ENCODE results near the gene DOLK.

DOLK gene

DNA sequence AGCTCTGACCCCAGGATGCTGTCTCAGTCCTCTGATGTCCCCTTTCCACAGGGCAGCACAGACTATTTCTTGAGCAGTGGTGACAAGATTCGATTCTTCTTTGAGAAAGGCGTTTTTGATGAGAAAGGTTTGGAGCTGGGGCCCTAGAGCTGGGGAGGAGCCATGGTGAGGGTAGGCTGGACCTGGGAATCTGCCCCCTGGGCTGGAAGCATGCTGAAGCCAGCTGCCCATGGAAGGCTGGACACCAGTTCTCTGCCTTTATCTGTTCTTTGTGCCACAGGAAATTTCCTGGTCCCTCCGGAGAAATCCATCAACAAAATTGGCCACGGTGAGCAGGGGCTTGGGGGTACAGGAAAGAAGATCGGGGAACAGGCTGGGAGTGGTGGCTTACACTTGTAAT lies 13.7 kb downstream of the DOLK start:
- DNase-seq (ENCODE audit: low read depth, low spot score): no peak

DNA sequence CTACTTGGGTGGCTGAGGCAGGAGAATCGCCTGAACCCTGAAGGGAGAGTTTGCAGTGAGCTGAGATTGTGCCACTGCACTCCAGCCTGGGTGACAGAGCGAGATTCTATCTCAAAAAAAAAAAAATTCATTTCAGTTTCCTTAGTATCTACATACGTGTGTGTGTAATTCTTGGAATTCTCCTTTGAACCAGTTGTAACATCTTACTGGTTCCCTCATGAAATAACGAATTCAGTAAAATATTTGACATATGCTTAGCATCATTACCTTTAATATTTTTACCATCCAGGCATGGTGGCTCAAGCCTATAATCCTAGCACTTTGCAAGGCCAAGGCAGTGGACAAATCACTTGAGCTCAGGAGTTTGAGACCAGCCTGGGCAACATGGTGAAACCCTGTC lies 17.8 kb downstream of the DOLK start:
- DNase-seq (ENCODE audit: low read depth, low spot score): no peak

DNA sequence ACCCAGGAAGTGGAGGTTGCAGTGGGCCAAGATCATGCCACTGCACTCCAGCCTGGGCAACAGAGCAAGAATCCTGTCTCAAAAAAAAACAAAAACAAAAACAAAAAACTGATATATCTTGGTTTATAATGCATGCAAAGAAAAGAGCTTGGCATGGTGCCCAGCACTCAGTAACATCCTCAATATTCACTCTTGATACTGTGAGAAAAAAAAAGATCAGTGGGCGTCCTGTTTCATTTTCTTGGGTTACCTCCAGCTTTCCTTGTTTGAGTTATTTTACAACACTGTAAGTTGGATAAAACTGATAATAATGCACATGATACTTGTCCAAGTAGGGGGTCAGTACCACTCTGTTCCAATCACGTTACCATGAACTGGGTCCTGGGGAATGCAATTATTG lies 18.8 kb downstream of the DOLK start:
- no peak for DNase-seq (ENCODE audit: low read depth, low spot score)

DNA sequence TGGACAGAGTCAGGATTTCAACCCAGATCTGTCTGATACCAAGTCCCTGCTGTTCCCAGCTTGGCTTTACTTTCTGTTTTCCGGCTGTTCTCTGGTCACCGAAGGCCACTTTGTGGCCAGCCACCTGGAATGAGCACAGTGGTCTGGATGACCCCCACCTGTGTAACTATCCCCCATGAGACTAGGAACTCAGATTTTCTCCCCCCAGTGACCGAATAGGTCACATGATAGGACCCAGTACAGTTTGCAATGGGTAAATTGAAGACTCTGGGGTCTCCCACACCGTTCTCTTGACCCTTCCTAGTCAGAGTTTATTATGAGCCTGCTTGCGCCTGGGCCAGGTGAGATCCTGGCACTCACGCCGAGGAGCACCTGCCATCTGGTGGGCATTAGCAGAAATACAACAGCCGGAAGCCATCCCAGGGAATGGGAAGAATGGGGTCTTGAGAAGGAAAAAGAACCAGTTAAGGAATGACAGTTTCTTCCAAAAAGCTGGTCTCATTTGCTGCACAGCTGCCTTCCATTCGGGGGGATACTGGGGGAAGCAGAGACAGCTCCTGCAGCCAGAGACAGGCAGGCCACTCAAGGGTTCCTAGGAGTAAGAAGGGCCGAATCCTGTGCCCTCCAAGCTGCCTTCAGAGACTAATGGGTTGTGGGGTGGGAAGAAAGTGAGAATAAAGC lies 19.5 kb downstream of the DOLK start:
- DNase-seq (ENCODE audit: low read depth, low spot score): no peak

DNA sequence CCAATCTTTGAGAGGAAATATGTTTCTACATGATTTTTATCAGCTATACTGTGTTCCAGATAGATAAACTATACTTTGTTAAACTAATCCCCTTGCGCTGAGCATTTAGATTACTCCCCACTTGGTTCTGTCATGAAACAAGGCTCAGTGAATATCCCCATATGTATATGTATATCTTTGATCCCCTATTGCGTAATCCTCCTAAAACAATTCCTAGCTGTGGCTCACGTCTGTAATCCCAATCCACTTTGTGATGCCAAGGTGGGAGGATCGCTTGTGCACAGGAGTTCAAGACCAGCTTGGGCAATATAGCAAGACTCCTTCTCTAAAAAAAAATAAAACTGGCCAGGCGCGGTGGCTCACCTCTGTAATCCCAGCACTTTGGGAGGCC lies 23.9 kb downstream of the DOLK start:
- DNase-seq (ENCODE audit: low read depth, low spot score): no peak

DNA sequence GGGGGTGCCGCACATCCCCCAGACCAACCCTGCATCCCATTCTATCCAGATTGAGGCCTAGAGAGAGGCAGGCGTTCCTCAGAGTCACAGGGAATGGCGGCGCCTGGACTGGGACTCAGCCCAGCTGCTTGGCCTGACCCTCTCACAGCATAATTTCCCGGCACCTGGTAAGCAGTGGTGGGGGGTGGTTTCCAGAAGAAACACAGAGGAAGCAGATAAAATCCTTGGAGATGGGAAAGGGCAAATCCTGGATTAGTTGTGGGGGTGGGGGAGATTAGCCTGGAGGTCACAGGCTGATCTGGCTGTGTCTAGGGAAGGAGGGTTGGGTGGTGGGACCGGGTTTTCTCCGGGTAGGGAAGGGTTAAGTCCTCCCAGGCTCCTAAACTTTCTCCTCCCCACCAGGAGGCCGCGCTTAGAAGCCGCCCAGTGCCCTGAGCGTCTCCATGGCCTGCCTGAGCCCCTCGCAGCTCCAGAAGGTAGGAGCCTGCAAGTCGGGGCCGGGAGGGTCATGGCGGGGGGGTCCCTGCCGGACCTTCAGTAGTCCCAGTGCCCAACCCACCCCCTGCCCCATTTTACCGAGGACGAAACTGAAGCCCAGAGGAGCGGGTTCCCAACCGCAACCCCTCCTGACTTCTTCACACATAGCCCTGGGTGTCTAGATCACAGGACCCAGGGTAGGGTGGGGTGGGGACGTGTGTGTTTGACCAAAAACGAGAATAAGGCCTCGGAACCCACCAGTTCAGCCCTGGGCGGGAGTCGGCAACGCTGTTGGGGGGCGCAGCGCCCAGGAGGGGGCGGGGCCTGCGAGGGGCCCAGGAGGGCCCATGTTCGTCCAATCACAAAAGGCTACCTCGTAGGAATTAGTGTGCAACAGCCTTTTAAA lies 25.3 kb downstream of the DOLK start:
- no peak for DNase-seq (ENCODE audit: low read depth, low spot score)

DNA sequence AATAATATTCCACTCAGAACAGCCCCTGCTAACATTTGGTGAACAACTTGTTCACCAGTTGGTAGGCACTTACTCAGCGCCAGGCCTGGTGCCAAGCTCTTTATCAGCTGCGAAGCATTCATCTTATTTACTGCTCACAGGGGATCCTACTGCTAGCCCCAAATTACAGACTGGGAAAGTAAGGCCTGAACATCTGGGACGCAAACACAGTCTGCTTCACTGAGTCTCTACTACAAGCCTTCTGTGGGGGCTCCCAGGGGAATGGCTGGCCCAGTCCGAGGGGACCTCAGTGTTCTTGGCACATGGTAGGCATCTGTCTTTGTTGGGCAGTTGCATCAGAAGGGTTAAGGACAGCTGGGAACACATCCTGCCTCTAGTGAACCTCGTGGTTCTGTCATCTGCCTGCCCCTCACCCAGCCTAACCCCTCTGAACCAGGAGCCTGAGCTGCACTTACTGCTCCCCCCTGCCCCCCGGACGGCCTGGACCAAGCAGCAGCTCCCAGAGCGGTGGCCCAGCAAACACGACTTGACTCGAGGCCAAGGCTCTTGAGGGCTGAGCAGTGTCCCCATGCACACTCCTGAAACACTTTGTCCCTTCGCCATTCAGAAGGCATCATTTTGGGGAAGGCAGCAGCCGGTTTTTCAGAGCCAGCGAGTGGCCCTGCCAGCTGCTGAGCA lies 26.9 kb downstream of the DOLK start, which contains the start of gene PHYHD1:
Gene PHYHD1, plus strand, starts transcription at position 602 of the 678 bp plus-strand sequence. CDS start 1,342 bp downstream, outside the sequence.
- no peak for DNase-seq (ENCODE audit: low read depth, low spot score)

DNA sequence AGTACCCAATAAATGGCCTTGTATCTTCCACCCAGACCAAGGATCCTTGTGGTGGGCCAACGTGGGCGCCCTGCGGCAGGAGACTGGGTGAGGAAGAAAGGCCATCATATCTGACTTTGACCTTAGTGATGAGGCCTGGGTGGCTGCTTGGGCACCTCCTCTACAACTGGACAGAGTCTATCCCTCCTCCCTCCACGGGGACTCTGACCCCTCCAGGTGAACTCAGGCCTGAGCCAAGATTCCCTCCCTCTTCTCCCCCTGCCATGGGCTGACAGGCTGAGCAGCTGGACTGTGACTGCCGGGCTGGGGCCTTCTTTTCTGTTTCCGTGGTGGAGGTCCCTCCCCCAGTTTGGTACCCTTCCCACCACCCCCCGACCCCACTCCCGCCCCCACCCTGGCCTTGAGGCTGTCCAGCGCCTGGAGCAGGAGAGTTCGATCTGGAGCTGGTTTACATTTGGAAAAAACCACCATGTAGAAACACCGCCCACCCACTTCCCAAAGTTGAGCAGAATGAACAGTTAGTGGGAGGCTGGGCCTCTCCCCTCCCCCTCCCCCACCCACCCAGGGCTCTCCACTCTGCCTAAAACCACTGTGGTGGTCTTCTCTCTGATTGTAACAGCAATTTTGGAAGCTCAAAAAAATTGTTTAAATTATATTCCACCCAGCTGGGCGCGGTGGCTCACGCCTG lies 27.9 kb downstream of the DOLK start:
- no peak for DNase-seq (ENCODE audit: low read depth, low spot score)

DNA sequence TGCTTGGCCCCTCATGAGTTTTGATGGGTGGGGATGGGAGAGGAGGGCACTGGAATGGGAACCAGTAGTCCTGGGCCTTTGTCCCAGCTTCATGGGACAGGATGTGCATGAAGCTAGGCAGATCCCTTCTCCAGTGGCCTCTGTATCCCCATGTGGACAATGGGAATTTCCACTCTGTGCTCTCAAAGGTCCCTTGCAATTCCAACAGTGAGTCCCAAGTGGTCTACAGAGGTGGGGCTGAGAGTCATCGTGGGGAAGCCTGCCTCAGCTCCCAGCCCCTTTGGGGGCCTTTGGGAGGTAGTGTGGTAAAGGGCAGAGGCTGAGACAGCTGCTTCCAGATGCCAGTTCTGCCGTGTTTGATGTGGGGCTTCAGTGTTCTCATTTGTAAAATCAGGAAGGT lies 28.5 kb downstream of the DOLK start:
- no peak for DNase-seq (ENCODE audit: low read depth, low spot score)

DNA sequence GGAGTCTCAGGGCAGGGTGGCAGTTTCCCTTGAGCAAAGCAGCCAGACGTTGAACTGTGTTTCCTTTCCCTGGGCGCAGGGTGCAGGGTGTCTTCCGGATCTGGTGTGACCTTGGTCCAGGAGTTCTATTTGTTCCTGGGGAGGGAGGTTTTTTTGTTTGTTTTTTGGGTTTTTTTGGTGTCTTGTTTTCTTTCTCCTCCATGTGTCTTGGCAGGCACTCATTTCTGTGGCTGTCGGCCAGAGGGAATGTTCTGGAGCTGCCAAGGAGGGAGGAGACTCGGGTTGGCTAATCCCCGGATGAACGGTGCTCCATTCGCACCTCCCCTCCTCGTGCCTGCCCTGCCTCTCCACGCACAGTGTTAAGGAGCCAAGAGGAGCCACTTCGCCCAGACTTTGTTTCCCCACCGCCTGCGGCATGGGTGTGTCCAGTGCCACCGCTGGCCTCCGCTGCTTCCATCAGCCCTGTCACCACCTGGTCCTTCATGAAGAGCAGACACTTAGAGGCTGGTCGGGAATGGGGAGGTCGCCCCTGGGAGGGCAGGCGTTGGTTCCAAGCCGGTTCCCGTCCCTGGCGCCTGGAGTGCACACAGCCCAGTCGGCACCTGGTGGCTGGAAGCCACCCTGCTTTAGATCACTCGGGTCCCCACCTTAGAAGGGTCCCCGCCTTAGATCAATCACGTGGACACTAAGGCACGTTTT lies 30.1 kb downstream of the DOLK start:
- no peak for DNase-seq (ENCODE audit: low read depth, low spot score)

DNA sequence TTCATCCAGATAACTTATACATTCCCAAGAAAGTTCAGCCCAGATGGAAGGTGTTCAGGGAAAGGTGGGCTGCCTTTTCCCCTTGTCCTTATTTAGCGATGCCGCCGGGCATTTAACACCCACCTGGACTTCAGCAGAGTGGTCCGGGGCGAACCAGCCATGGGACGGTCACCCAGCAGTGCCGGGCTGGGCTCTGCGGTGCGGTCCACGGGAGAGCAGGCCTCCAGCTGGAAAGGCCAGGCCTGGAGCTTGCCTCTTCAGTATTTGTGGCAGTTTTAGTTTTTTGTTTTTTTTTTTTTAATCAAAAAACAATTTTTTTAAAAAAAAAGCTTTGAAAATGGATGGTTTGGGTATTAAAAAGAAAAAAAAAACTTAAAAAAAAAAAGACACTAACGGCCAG lies 30.7 kb downstream of the DOLK start:
- no peak for DNase-seq (ENCODE audit: low read depth, low spot score)

DNA sequence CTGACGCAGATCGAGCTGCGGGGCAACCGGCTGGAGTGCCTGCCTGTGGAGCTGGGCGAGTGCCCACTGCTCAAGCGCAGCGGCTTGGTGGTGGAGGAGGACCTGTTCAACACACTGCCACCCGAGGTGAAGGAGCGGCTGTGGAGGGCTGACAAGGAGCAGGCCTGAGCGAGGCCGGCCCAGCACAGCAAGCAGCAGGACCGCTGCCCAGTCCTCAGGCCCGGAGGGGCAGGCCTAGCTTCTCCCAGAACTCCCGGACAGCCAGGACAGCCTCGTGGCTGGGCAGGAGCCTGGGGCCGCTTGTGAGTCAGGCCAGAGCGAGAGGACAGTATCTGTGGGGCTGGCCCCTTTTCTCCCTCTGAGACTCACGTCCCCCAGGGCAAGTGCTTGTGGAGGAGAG lies 31.2 kb downstream of the DOLK start:
- no peak for DNase-seq (ENCODE audit: low read depth, low spot score)

DNA sequence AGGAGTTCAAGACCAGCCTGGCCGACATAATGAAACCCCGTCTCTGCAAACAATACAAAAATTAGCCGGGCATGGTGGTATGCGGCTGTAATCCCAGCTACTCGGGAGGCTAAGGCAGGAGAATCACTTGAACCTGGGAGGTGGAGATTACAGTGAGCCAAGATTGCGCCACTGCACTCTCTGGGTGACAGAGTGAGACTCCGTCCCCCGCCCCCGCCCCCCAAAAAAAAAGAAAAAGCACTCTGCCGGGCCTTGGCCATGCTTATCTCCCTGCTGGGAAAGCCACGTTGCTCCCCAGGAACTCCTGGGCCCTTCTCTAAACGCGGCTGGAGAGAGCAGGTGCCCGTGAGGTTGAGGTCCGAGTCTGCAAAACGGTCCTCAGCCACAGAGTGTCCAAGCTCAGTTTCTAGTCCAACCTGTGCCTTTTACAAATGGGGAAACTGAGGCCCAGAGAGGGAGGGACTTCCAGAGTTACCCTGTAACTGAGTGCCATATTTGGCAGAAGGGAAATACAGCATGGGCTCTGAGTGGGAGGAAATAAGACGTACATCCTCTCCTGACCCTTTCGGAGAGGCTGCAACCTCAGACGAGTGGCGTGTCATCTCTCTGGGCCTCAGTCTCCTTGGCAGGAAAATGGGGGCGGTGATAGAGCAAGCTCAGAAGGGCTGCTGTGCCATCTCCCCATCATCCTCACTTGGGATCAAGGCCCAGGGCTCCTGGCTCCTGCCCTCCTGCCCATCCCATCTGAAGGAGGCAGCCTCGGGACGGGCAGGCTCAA lies 33.2 kb downstream of the DOLK start:
- no peak for DNase-seq (ENCODE audit: low read depth, low spot score)

DNA sequence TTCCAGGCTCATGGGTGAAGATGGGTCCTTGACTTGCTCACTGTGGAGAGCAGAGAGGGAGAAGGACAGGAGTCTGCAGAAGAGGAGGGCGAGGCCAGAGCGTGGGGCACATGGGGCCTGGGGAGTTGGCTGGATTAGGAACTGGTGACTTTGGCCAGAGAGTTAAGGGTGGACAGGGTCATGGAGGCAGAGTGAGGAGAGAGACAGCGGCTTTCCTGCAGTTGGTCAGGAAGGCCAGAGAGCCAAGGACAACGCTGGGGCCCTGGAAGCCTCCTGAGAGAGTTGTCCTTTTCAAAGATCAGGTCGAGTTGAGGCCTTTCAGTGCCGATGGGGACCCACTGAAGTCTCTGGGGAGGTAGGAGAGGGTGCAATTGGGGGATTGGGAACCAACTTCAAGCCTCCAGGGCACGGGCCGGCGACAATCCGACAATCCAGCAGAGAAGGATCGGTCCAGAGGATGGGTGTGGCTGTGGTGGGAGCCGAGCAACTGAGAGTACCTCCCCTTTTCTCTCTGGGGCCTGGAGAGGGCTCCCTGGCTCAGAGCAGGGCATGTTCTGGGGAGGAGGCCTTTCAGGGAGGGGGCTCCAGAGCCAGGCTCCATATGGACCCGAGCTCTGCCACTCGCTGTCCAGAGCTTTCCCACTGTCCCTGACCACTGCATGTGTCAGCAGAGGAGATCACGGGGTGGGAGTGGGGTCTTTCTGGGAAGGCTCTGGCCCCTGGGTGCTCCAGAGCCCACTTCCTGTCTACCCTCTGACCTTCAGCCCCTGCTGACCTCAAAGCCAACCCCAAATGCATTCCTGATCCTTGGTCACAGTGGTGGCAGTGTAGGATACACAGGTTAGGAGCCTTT lies 34.1 kb downstream of the DOLK start:
- no peak for DNase-seq (ENCODE audit: low read depth, low spot score)

DNA sequence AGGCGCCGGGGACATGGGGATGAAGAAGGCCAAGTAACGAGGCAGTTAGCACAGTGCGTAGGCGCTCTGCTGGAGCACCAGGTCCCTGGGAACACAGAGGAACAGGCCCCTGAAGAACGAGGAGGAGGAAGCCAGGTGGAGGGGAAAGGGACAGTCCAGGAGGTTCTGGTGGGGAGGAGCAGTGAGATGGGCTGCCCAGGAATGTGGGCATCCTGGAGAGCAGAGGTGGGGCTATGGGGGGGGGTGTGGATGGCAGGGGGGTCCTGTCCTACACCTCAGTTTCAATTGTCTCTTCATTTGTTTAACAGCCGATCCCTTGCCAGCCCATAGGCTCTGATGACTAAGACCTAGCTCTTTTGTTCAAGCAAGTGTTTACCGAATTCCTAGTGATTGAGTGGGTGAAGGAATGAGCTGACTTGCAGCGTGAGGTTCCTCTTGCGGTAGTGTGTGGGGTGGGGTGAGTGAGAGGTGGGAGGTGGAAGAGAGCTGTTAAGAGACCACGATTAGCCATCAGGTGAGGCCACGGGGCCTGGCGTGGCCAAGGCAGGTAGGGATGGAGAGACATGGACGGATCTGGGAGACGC lies 35.0 kb downstream of the DOLK start:
- no peak for DNase-seq (ENCODE audit: low read depth, low spot score)

DNA sequence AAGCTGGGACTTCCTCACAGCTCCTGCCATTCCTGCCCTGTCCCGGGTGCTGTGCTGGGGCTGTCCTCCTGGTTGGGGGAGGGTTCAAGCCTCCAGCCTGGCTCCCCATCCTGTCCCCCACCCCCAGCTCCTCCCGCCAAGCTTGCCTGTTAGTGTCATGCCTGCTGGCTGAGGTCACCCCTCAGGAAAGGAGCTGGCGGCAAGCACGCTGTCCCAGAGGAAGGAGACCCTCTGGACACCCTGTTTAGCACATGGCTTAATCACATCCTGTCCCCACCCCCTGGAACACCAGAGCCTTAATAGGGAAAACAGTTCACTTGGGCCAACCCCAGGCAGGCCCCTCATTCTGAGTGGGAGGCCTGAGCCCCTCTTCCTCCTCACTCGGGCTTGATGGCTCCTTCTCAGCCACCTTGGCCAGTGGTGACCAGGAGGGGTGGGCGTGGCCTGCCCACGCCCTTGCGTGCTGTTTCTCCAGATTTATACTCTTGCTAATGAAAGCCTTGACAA lies 35.8 kb downstream of the DOLK start:
- no peak for DNase-seq (ENCODE audit: low read depth, low spot score)

DNA sequence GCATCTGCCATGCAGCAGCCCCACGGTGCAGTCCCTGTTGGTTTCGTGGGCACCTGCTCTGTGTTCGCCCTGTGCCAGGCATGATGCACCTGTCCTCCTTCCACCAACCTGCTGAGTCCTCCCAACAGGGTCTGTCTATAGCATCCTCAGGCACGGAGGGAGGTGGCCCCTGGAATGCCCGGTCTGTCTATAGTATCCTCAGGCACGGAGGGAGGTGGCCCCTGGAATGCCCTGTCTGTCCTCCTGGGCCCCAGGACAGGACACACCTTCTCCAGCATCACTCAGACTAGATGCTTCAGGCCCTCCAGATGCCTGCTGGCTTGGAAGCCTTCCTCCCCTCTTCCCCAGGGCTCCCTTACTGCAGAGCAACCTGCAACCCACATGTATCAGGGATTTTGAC lies 36.5 kb downstream of the DOLK start:
- DNase-seq (ENCODE audit: low read depth, low spot score): no peak

DNA sequence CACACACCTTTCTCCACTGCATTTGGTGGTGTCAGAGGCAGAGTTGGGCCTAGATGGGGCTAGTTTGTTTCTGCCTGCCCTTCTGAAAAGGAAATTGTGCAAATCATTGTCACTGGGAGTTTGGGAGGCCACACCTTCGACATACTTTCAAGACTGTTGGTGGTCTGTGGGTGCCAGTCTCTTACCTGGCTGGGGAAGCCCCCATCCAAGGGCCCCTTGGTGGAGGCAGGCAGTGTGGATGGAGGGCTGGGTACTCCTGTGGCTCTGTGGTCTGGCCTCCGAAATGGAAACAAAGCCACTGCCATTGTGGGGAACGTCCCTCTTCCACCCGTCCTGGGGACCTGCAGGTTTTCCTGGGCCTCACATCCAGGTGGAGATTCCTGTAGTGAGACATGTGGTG lies 37.5 kb downstream of the DOLK start:
- DNase-seq (ENCODE audit: low read depth, low spot score): no peak

DNA sequence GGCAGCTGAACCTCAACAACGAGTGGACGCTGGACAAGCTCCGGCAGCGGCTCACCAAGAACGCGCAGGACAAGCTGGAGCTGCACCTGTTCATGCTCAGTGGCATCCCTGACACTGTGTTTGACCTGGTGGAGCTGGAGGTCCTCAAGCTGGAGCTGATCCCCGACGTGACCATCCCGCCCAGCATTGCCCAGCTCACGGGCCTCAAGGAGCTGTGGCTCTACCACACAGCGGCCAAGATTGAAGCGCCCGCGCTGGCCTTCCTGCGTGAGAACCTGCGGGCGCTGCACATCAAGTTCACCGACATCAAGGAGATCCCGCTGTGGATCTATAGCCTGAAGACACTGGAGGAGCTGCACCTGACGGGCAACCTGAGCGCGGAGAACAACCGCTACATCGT lies 39.0 kb downstream of the DOLK start:
- no peak for DNase-seq (ENCODE audit: low read depth, low spot score)

Measured in brain pericyte (primary cell).